ENCODE data around the gene AKT3.

The AKT3 gene

DNA sequence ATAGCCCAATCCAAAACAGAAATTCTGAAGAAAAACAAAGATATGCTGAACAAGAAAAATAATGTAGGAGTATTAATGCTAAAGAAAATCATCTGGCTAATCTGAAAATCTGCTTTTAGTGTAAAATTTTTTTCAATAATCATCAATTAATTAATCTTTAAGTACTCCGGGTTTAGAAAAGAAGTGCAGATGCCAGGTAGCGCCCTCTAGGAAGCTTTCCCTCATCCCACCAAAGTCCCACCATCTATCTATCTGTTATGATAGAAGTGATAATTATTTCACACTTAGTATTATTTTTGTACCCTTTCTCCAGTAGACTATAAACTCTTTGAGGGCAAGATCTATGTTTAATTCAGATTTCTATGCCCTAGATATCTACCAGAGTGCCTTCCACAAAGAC, 240.3 kb downstream of the AKT3 start:
- DNase-seq = no peak
- no peak overlapping the region for H3K4me2 ChIP-seq (ENCODE audit: low read depth, low read length)
- no peak overlapping the region for H2AFZ ChIP-seq (ENCODE audit: low read length)
- H3K27ac ChIP-seq (ENCODE audit: low read length) = no peak overlapping the region
- no peaks in the 10 kb centered on the region for H3K27me3 ChIP-seq (replicated peaks; ENCODE audit: insufficient read depth, low read length)
- H3F3A ChIP-seq (ENCODE audit: insufficient read depth, low read length) = no peaks in the 10 kb centered on the region
- no peak for TF ChIP-seq EZH2phosphoT487 (IDR thresholded peaks at IDR 0.05; ENCODE audit: low read length)
- TF ChIP-seq, protein P1, sequence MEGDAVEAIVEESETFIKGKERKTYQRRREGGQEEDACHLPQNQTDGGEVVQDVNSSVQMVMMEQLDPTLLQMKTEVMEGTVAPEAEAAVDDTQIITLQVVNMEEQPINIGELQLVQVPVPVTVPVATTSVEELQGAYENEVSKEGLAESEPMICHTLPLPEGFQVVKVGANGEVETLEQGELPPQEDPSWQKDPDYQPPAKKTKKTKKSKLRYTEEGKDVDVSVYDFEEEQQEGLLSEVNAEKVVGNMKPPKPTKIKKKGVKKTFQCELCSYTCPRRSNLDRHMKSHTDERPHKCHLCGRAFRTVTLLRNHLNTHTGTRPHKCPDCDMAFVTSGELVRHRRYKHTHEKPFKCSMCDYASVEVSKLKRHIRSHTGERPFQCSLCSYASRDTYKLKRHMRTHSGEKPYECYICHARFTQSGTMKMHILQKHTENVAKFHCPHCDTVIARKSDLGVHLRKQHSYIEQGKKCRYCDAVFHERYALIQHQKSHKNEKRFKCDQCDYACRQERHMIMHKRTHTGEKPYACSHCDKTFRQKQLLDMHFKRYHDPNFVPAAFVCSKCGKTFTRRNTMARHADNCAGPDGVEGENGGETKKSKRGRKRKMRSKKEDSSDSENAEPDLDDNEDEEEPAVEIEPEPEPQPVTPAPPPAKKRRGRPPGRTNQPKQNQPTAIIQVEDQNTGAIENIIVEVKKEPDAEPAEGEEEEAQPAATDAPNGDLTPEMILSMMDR (IDR thresholded peaks at IDR 0.05; ENCODE audit: low read length) = no peak
- TF ChIP-seq EZH2 (optimal IDR thresholded peaks at IDR 0.05; ENCODE audit: low read depth, low read length) = no peak
- H3K9me2 ChIP-seq (replicated peaks; ENCODE audit: insufficient read depth, low read length) = no peaks in the 10 kb centered on the region
- H4K20me1 ChIP-seq (ENCODE audit: insufficient read depth, low read length) = no peaks in the 10 kb centered on the region
- H3K4me3 ChIP-seq (ENCODE audit: low read length) = no peak overlapping the region
- no peaks in the 10 kb centered on the region for H3K4me1 ChIP-seq (ENCODE audit: low read length)
- no peaks in the 10 kb centered on the region for H3K36me3 ChIP-seq (replicated peaks; ENCODE audit: insufficient read depth, low read length)
- H3K9me3 ChIP-seq (replicated peaks; ENCODE audit: insufficient read depth, low read length) = no peaks in the 10 kb centered on the region
- H3K79me2 ChIP-seq (ENCODE audit: low read length) = no peaks in the 10 kb centered on the region
- H3K9ac ChIP-seq (ENCODE audit: low read length) = no peak overlapping the region

DNA sequence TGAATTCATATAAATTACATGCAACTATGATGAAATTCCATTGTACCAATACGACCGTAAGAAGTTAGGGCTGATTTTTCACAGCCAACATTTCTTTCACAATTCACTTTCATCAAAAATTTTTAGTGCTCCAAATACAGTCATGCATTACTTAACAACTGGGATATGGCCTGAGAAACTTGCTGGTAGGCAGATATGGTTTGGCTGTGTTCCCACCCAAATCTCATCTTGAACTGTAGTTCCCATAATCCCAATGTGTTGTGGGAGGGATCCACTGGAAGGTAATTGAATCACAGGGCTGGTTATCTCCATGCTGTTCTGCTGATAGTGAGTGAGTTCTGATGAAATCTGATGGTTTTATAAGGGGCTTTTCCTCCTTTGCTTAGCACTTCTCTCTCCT, 244.4 kb downstream of the AKT3 start:
- no peak overlapping the region for H3K4me3 ChIP-seq (ENCODE audit: low read length)
- H3K27me3 ChIP-seq (replicated peaks; ENCODE audit: insufficient read depth, low read length) = no peaks in the 10 kb centered on the region
- H3K4me2 ChIP-seq (ENCODE audit: low read depth, low read length) = no peak overlapping the region
- no peaks in the 10 kb centered on the region for H3F3A ChIP-seq (ENCODE audit: insufficient read depth, low read length)
- H3K27ac ChIP-seq (ENCODE audit: low read length) = no peak overlapping the region
- H3K9ac ChIP-seq (ENCODE audit: low read length) = no peak overlapping the region
- no peaks in the 10 kb centered on the region for H4K20me1 ChIP-seq (ENCODE audit: insufficient read depth, low read length)
- no peaks in the 10 kb centered on the region for H3K4me1 ChIP-seq (ENCODE audit: low read length)
- no peaks in the 10 kb centered on the region for H3K9me2 ChIP-seq (replicated peaks; ENCODE audit: insufficient read depth, low read length)
- no peaks in the 10 kb centered on the region for H3K36me3 ChIP-seq (replicated peaks; ENCODE audit: insufficient read depth, low read length)
- no peaks in the 10 kb centered on the region for H3K79me2 ChIP-seq (ENCODE audit: low read length)
- no peak for DNase-seq
- H2AFZ ChIP-seq (ENCODE audit: low read length) = no peak overlapping the region
- TF ChIP-seq EZH2phosphoT487 (IDR thresholded peaks at IDR 0.05; ENCODE audit: low read length) (no peak), EZH2 (optimal IDR thresholded peaks at IDR 0.05; ENCODE audit: low read depth, low read length) (no peak)
- TF ChIP-seq, protein P1 (IDR thresholded peaks at IDR 0.05; ENCODE audit: low read length) = no peak
- H3K9me3 ChIP-seq (replicated peaks; ENCODE audit: insufficient read depth, low read length) = no peaks in the 10 kb centered on the region

DNA sequence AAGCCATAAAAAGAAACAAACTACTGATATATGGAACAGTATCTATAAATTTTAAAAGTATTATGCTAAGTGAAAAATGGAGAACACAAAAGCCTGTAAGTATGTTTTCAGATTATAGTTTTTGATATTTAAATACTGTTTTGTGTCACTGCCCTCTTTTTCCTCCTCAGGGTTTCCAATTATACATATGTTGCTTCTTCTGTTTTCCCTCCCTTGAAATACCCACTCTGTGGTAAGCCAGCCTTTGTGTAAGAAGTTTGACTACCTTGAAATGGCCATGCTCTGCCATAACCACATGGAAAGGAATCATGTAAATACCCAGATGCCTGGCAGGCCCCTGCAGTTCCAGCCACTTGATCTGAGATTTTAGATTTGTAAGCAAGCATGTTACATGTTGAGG, 248.3 kb downstream of the AKT3 start:
- Histone ChIP-seq H3K9me2 (replicated peaks; ENCODE audit: insufficient read depth, low read length) (no peaks in the 10 kb centered on the region), H3K27ac (ENCODE audit: low read length) (no peak overlapping the region), H3K27me3 (replicated peaks; ENCODE audit: insufficient read depth, low read length) (no peaks in the 10 kb centered on the region), H2AFZ (ENCODE audit: low read length) (no peak overlapping the region), H3K79me2 (ENCODE audit: low read length) (no peaks in the 10 kb centered on the region), H3K9ac (ENCODE audit: low read length) (no peak overlapping the region), H3F3A (ENCODE audit: insufficient read depth, low read length) (peaks cover 1% of the 10 kb centered on the region; the same call in 1 of the 2 replicates), H3K9me3 (replicated peaks; ENCODE audit: insufficient read depth, low read length) (no peaks in the 10 kb centered on the region), H3K4me3 (ENCODE audit: low read length) (no peak overlapping the region), H3K36me3 (replicated peaks; ENCODE audit: insufficient read depth, low read length) (no peaks in the 10 kb centered on the region), H4K20me1 (ENCODE audit: insufficient read depth, low read length) (no peaks in the 10 kb centered on the region), H3K4me2 (ENCODE audit: low read depth, low read length) (no peak overlapping the region), H3K4me1 (ENCODE audit: low read length) (peaks cover 4% of the 10 kb centered on the region)
- DNase-seq = no peak
- TF ChIP-seq EZH2phosphoT487 (IDR thresholded peaks at IDR 0.05; ENCODE audit: low read length) (no peak), EZH2 (optimal IDR thresholded peaks at IDR 0.05; ENCODE audit: low read depth, low read length) (no peak)
- TF ChIP-seq, protein P1 (IDR thresholded peaks at IDR 0.05; ENCODE audit: low read length) = no peak

All from MM.1S (cell line).